KMS-11 (cell line): Measurements from ENCODE around the gene SLC23A2.

ENCODE experiments used
- H2AFZ ChIP-seq: fragments of 200-600 bp; sonication (generic); 2 replicates; pipeline ENCODE4 v1.6.1; 2016; ENCODE audit warnings: antibody characterized with exemption, mixed run types, low read depth
- H3K27ac ChIP-seq: fragments of 200-600 bp; sonication (generic); 2 replicates; pipeline ENCODE4 v1.6.1; 2016; ENCODE audit warnings: mild to moderate bottlenecking, mixed run types
- H3K27me3 ChIP-seq: fragments of 200-600 bp; sonication (generic); 2 replicates; pipeline ENCODE4 v1.6.1; 2017; ENCODE audit warnings: mild to moderate bottlenecking, low read depth, mixed run types, moderate library complexity; ENCODE audit not compliant: insufficient read depth
- H3K36me3 ChIP-seq: fragments of 200-600 bp; sonication (generic); 2 replicates; pipeline ENCODE4 v1.6.1; 2017; ENCODE audit warnings: mild to moderate bottlenecking, mixed run types; ENCODE audit not compliant: insufficient read depth
- H3K4me1 ChIP-seq: fragments of 200-600 bp; sonication (generic); 2 replicates; pipeline ENCODE4 v1.6.1; 2016; ENCODE audit warnings: mild to moderate bottlenecking, low read depth, mixed run types; ENCODE audit not compliant: poor library complexity, severe bottlenecking
- H3K4me2 ChIP-seq: fragments of 200-600 bp; sonication (generic); 2 replicates; pipeline ENCODE4 v1.7.0; 2016; ENCODE audit warnings: mild to moderate bottlenecking, mixed run types
- H3K4me3 ChIP-seq: fragments of 200-600 bp; sonication (generic); IDR thresholded peaks from 2 replicates; pipeline ENCODE4 v1.6.1; 2017; ENCODE audit warnings: low read depth, low read length, mixed read lengths; ENCODE audit not compliant: insufficient read depth
- H3K79me2 ChIP-seq: fragments of 200-600 bp; sonication (generic); 2 replicates; pipeline ENCODE4 v1.6.1; 2016; ENCODE audit warnings: low read depth, mixed run types; ENCODE audit not compliant: insufficient read depth
- H3K9ac ChIP-seq: fragments of 200-600 bp; sonication (generic); 2 replicates; pipeline ENCODE4 v1.6.1; 2016; ENCODE audit warnings: mild to moderate bottlenecking, mixed run types
- H4K20me1 ChIP-seq: fragments of 200-600 bp; sonication (generic); 2 replicates; pipeline ENCODE4 v1.6.1; 2016; ENCODE audit warnings: mild to moderate bottlenecking, mixed run types; ENCODE audit not compliant: insufficient read depth
- CTCF ChIP-seq: fragments of 200-600 bp; sonication (generic); conservative IDR thresholded peaks from 2 replicates; pipeline ENCODE4 v1.6.1; 2017; ENCODE audit warnings: low read depth, mild to moderate bottlenecking, antibody characterized with exemption, low read length, moderate library complexity, mixed read lengths

The SLC23A2 gene

GRCh38 chr20:4867051-4867450 lies 134.3 kb downstream of the SLC23A2 start:
- H3K36me3 ChIP-seq, result no peaks in the 10 kb centered on the region

GRCh38 chr20:4866429-4866828 lies 134.9 kb downstream of the SLC23A2 start:
- TF ChIP-seq CTCF, result no peak
- H4K20me1 ChIP-seq, result no peaks in the 10 kb centered on the region
- H3K9ac ChIP-seq, result no peak overlapping the region
- H3K4me2 ChIP-seq, result no peak overlapping the region
- no peak overlapping the region for H3K27ac ChIP-seq
- no peaks in the 10 kb centered on the region for H3K36me3 ChIP-seq
- no peaks in the 10 kb centered on the region for H3K27me3 ChIP-seq
- no peak overlapping the region for H3K4me3 ChIP-seq
- no peak overlapping the region for H2AFZ ChIP-seq
- H3K4me1 ChIP-seq, result no peaks in the 10 kb centered on the region
- H3K79me2 ChIP-seq, result no peaks in the 10 kb centered on the region

More at GRCh38 chr20:4867051-4867450, 134.3 kb downstream of the SLC23A2 start:
- Histone ChIP-seq H3K27ac (no peak overlapping the region), H3K4me1 (no peaks in the 10 kb centered on the region), H3K9ac (no peak overlapping the region), H3K4me3 (no peak overlapping the region), H3K4me2 (no peak overlapping the region), H3K27me3 (no peaks in the 10 kb centered on the region), H3K79me2 (no peaks in the 10 kb centered on the region), H2AFZ (no peak overlapping the region), H4K20me1 (no peaks in the 10 kb centered on the region)
- no peak for TF ChIP-seq CTCF

- H3K9ac ChIP-seq, result no peak overlapping the region
- no peak for TF ChIP-seq CTCF
- H3K79me2 ChIP-seq, result no peaks in the 10 kb centered on the region
- no peaks in the 10 kb centered on the region for H3K27me3 ChIP-seq
- H2AFZ ChIP-seq, result no peak overlapping the region
- H3K27ac ChIP-seq, result no peak overlapping the region
- no peaks in the 10 kb centered on the region for H4K20me1 ChIP-seq
- no peak overlapping the region for H3K4me3 ChIP-seq
- no peak overlapping the region for H3K4me2 ChIP-seq
- no peaks in the 10 kb centered on the region for H3K36me3 ChIP-seq
- H3K4me1 ChIP-seq, result no peaks in the 10 kb centered on the region
Measured at GRCh38 chr20:4864311-4864752, 137.0 kb downstream of the SLC23A2 start.

- H3K27ac ChIP-seq, result no peak overlapping the region
- H2AFZ ChIP-seq, result no peak overlapping the region
- no peak overlapping the region for H3K9ac ChIP-seq
- no peaks in the 10 kb centered on the region for H3K27me3 ChIP-seq
- H3K4me1 ChIP-seq, result no peaks in the 10 kb centered on the region
- H4K20me1 ChIP-seq, result no peaks in the 10 kb centered on the region
- H3K79me2 ChIP-seq, result no peaks in the 10 kb centered on the region
- no peak overlapping the region for H3K4me3 ChIP-seq
- no peak for TF ChIP-seq CTCF
- no peak overlapping the region for H3K4me2 ChIP-seq
- H3K36me3 ChIP-seq, result no peaks in the 10 kb centered on the region
Measured at GRCh38 chr20:4862661-4863060, 138.6 kb downstream of the SLC23A2 start.
